Fibroblast of lung (primary cell): ENCODE results near the gene RAB3IP. TPM values are rescaled to one million over a fixed set of nuclear protein-coding genes. Genes with fewer than 3 reads are reported as not detected.

Experiments
- DNase-seq, 2 donors: peaks; one replicate each; pipeline versions ENCODE4 v3.0.0 to v3.0.0-alpha.2; 2010; ENCODE audit warnings: low read depth in 2 of 2
- H2AFZ ChIP-seq: 2 replicates; pipeline ENCODE4 v1.5.1; 2012; ENCODE audit warnings: low read length, control low read depth, inconsistent platforms
- H3K27ac ChIP-seq: 2 replicates; pipeline ENCODE4 v1.5.1; 2011; ENCODE audit warnings: low read length, control low read depth; ENCODE audit not compliant: insufficient read depth
- H3K27me3 ChIP-seq: 2 replicates; pipeline ENCODE4 v1.5.1; 2011; ENCODE audit warnings: mild to moderate bottlenecking, low read length; ENCODE audit not compliant: control insufficient read depth, insufficient read depth
- H3K36me3 ChIP-seq: 2 replicates; pipeline ENCODE4 v1.5.1; 2011; ENCODE audit warnings: low read length; ENCODE audit not compliant: control insufficient read depth, insufficient read depth
- H3K4me1 ChIP-seq: 2 replicates; pipeline ENCODE4 v1.5.1; 2011; ENCODE audit warnings: low read length; ENCODE audit not compliant: control insufficient read depth, insufficient read depth; ENCODE audit errors: extremely low read depth
- H3K4me2 ChIP-seq: 2 replicates; pipeline ENCODE4 v1.5.1; 2011; ENCODE audit warnings: low read length, control low read depth; ENCODE audit not compliant: insufficient read depth; ENCODE audit errors: extremely low read depth
- H3K4me3 ChIP-seq, 4 experiments: fragments of 200-600 bp in 1 of 4; sonication (generic) in 1 of 4; replicated peaks in 1 of 4; 2 replicates each; pipeline ENCODE4 v1.5.1; 2011 to 2016; ENCODE audit warnings: low read length in 4 of 4, low read depth in 3 of 4, mild to moderate bottlenecking in 3 of 4, control low read depth in 2 of 4, inconsistent platforms in 1 of 4, mixed read lengths in 1 of 4; ENCODE audit not compliant: insufficient read depth in 1 of 4; ENCODE audit errors: control extremely low read depth in 1 of 4
- H3K79me2 ChIP-seq: 2 replicates; pipeline ENCODE4 v1.5.1; 2012; ENCODE audit warnings: mild to moderate bottlenecking, low read length, inconsistent platforms; ENCODE audit not compliant: control insufficient read depth, insufficient read depth
- H3K9ac ChIP-seq: 2 replicates; pipeline ENCODE4 v1.5.1; 2011; ENCODE audit warnings: mild to moderate bottlenecking, low read length, control low read depth; ENCODE audit not compliant: insufficient read depth
- H3K9me3 ChIP-seq: 2 replicates; pipeline ENCODE4 v1.5.1; 2012; ENCODE audit warnings: low read depth, low read length; ENCODE audit not compliant: control insufficient read depth, insufficient read depth
- H4K20me1 ChIP-seq: 2 replicates; pipeline ENCODE4 v1.5.1; 2011; ENCODE audit warnings: low read length; ENCODE audit not compliant: control insufficient read depth, insufficient read depth; ENCODE audit errors: extremely low read depth
- EZH2 ChIP-seq: IDR thresholded peaks from 2 replicates; pipeline ENCODE4 v1.5.1; 2012; ENCODE audit warnings: low read length, control low read depth, mild to moderate bottlenecking; ENCODE audit errors: missing control alignments
- polyA plus RNA-seq, 2 donors: library from polyadenylated mRNA; depleted of rRNA in 1 of 2; stranded (reverse) in 1 of 2; unstranded in 1 of 2; fragments of >200 nt; gene quantifications; 2 replicates each; pipeline ENCODE4 v1.2.1, GENCODE V29; 2011 to 2012; ENCODE audit warnings: missing spikeins in 1 of 2
- total RNA-seq: library from RNA; depleted of rRNA; stranded (reverse); fragments of >200 nt; gene quantifications from 2 replicates; pipeline ENCODE4 v1.2.1, GENCODE V29; 2014
- TF ChIP-seq, protein P1 (sequence below), 2 donors: IDR thresholded peaks in 1 of 2; conservative IDR thresholded peaks in 1 of 2; 1 replicate in 1 of 2; 2 replicates in 1 of 2; pipeline ENCODE4 v1.5.1; 2011 to 2012; ENCODE audit warnings: low read length in 2 of 2, control low read depth in 1 of 2, inconsistent platforms in 1 of 2, low read depth in 1 of 2, mild to moderate bottlenecking in 1 of 2

RAB3IP gene
- total and polyA plus RNA-seq, 2 donors (not counting 1 experiment from before 2014, with no cell fraction given): 2.0 to 6.3 TPM

DNA sequence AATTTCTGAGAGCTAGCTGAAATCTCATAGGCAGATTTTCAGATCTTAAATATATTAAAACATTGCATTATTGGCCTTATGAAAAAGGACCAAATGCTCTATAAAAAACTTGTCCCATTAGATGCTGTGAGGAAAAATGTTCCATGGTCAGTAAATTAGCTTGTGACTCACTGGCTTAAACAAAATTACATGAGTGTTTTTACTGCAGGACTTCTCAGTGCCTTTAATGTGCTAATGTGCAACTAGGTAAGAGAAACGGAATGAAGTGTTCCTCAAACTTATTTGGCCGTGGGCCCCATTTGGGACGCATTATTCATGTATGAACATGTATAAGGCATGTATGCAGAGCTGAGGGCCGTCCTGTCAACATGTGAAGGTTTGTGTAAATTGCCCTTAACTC is 128.0 kb downstream of the RAB3IP start:
- no peaks in the 10 kb centered on the region for H3K9me3 ChIP-seq
- no peaks in the 10 kb centered on the region for H3K36me3 ChIP-seq
- H3K9ac ChIP-seq: no peak overlapping the region
- H3K4me1 ChIP-seq: no peaks in the 10 kb centered on the region
- no peak overlapping the region for H3K4me3 ChIP-seq
- no peaks in the 10 kb centered on the region for H3K27me3 ChIP-seq
- no peak for TF ChIP-seq EZH2
- TF ChIP-seq, protein P1, sequence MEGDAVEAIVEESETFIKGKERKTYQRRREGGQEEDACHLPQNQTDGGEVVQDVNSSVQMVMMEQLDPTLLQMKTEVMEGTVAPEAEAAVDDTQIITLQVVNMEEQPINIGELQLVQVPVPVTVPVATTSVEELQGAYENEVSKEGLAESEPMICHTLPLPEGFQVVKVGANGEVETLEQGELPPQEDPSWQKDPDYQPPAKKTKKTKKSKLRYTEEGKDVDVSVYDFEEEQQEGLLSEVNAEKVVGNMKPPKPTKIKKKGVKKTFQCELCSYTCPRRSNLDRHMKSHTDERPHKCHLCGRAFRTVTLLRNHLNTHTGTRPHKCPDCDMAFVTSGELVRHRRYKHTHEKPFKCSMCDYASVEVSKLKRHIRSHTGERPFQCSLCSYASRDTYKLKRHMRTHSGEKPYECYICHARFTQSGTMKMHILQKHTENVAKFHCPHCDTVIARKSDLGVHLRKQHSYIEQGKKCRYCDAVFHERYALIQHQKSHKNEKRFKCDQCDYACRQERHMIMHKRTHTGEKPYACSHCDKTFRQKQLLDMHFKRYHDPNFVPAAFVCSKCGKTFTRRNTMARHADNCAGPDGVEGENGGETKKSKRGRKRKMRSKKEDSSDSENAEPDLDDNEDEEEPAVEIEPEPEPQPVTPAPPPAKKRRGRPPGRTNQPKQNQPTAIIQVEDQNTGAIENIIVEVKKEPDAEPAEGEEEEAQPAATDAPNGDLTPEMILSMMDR (conservative IDR thresholded peaks at IDR 0.05 in 1 of 2, IDR thresholded peaks at IDR 0.05 in 1 of 2; ENCODE audit: low read depth in 1 of 2, low read length in 2 of 2): no peak
- no peak overlapping the region for H2AFZ ChIP-seq
- H3K79me2 ChIP-seq: no peaks in the 10 kb centered on the region
- H4K20me1 ChIP-seq: no peaks in the 10 kb centered on the region
- H3K4me2 ChIP-seq: no peak overlapping the region
- H3K27ac ChIP-seq: no peak overlapping the region
- DNase-seq: no peak

DNA sequence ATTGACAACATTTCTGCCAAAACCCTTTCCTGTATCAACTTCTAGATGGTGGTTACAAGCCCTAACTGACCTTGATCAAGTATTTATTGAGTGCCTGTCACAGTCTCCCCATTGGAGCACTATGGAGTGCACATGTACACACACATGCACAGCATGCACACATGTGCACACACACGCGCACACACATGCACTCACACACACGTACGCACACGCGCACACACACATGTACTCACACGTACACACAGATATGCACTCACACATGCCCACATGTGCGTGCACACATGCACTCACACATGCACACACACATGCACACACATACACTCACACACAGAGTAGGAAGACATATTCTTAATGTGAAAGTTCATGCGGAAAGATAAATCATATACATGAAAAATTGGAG is 130.0 kb downstream of the RAB3IP start:
- Histone ChIP-seq H3K9ac (no peak overlapping the region), H3K27me3 (no peaks in the 10 kb centered on the region), H2AFZ (no peak overlapping the region), H3K27ac (no peak overlapping the region), H4K20me1 (no peaks in the 10 kb centered on the region), H3K79me2 (no peaks in the 10 kb centered on the region), H3K9me3 (no peaks in the 10 kb centered on the region), H3K4me2 (no peak overlapping the region), H3K4me3 (no peak overlapping the region), H3K4me1 (no peaks in the 10 kb centered on the region), H3K36me3 (no peaks in the 10 kb centered on the region)
- TF ChIP-seq, protein P1 (conservative IDR thresholded peaks at IDR 0.05 in 1 of 2, IDR thresholded peaks at IDR 0.05 in 1 of 2; ENCODE audit: low read depth in 1 of 2, low read length in 2 of 2): no peak
- TF ChIP-seq EZH2: no peak
- DNase-seq: no peak

DNA sequence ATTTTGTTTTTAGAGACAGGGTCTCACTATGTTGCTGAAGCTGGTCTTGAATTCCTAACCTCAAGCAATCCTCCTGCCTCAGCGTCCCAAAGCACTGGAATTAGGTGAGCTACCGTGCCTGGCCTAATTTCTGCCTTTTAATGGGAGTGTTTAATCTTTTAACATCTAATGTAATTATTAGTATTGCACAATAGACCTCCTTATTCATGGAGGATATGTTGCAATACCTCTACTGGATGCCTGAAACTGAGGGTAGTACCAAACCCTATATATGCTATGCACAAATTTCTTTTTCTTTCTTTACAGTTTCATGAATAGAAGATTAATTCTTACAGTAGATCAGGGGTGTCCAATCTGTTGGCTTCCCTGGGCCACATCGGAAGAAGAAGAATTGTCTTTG is 134.1 kb downstream of the RAB3IP start:
- Histone ChIP-seq H2AFZ (no peak overlapping the region), H3K79me2 (no peaks in the 10 kb centered on the region), H3K4me1 (no peaks in the 10 kb centered on the region), H3K9me3 (no peaks in the 10 kb centered on the region), H3K27ac (no peak overlapping the region), H3K36me3 (no peaks in the 10 kb centered on the region), H3K4me2 (no peak overlapping the region), H3K4me3 (no peak overlapping the region), H4K20me1 (no peaks in the 10 kb centered on the region), H3K27me3 (no peaks in the 10 kb centered on the region), H3K9ac (no peak overlapping the region)
- TF ChIP-seq, protein P1 (conservative IDR thresholded peaks at IDR 0.05 in 1 of 2, IDR thresholded peaks at IDR 0.05 in 1 of 2; ENCODE audit: low read depth in 1 of 2, low read length in 2 of 2): no peak
- TF ChIP-seq EZH2: no peak
- peak in 1 of 2 donors; percentile 67 for DNase-seq

Other genes with a start within 250 kb of the RAB3IP start
- gene CCT2, start 153.4 kb upstream of the RAB3IP start, total RNA-seq: 174 and 190 TPM in 2 replicates
- gene CCT2, start 153.4 kb upstream of the RAB3IP start, polyA plus RNA-seq: 178 and 237 TPM in 2 replicates
- gene LRRC10, start 128.0 kb upstream of the RAB3IP start, total RNA-seq: not detected in 2 replicates
- gene LRRC10, start 128.0 kb upstream of the RAB3IP start, polyA plus RNA-seq: not detected in 2 replicates
- not detected in 2 replicates for gene BEST3, start 39.6 kb upstream of the RAB3IP start, total RNA-seq
- 0.03 TPM in 1 of 2 replicates, not detected in the other for gene BEST3, start 39.6 kb upstream of the RAB3IP start, polyA plus RNA-seq
- gene MYRFL, start 86.4 kb downstream of the RAB3IP start, total RNA-seq: under 0.01 TPM in 1 of 2 replicates, not detected in the other
- gene MYRFL, start 86.4 kb downstream of the RAB3IP start, polyA plus RNA-seq: not detected in 2 replicates